Hepatocyte (in vitro differentiated cells): Measurements from ENCODE around the gene MAP4K5. TPM values are rescaled to one million over a fixed set of nuclear protein-coding genes. Genes with fewer than 3 reads are reported as not detected.

Source experiments
- DNase-seq: peaks from one replicate; pipeline ENCODE4 v3.0.0-alpha.2; 2016; ENCODE audit warnings: low spot score
- H2AFZ ChIP-seq: fragments of 200-600 bp; sonication (generic); 2 replicates; pipeline ENCODE4 v1.6.0; 2016; ENCODE audit warnings: antibody characterized with exemption, mild to moderate bottlenecking
- H3K27ac ChIP-seq: fragments of 200-600 bp; sonication (generic); 2 replicates; pipeline ENCODE4 v1.5.1; 2016; ENCODE audit warnings: mild to moderate bottlenecking
- H3K27me3 ChIP-seq: fragments of 200-600 bp; sonication (generic); 2 replicates; pipeline ENCODE4 v1.6.1; 2016
- H3K36me3 ChIP-seq: fragments of 200-600 bp; sonication (generic); replicated peaks from 2 replicates; pipeline ENCODE4 v1.5.1; 2016; ENCODE audit warnings: low read depth; ENCODE audit not compliant: insufficient read depth
- H3K4me1 ChIP-seq: fragments of 200-600 bp; sonication (generic); 2 replicates; pipeline ENCODE4 v1.5.1; 2016; ENCODE audit warnings: mild to moderate bottlenecking, moderate library complexity; ENCODE audit not compliant: insufficient read depth
- H3K4me2 ChIP-seq: fragments of 200-600 bp; sonication (generic); 2 replicates; pipeline ENCODE4 v1.6.0; 2016
- H3K4me3 ChIP-seq: fragments of 200-600 bp; sonication (generic); 2 replicates; pipeline ENCODE4 v1.5.1; 2016; ENCODE audit warnings: mild to moderate bottlenecking
- H3K79me2 ChIP-seq: fragments of 200-600 bp; sonication (generic); 2 replicates; pipeline ENCODE4 v1.6.0; 2017; ENCODE audit warnings: mild to moderate bottlenecking
- H3K9me2 ChIP-seq: fragments of 200-600 bp; sonication (generic); replicated peaks from 2 replicates; pipeline ENCODE4 v1.6.0; 2017; ENCODE audit warnings: mild to moderate bottlenecking; ENCODE audit not compliant: insufficient read depth
- H3K9me3 ChIP-seq: fragments of 200-600 bp; sonication (generic); 2 replicates; pipeline ENCODE4 v1.5.1; 2016; ENCODE audit warnings: low read depth, mild to moderate bottlenecking
- H4K20me1 ChIP-seq: fragments of 200-600 bp; sonication (generic); 2 replicates; pipeline ENCODE4 v1.6.0; 2016; ENCODE audit warnings: mild to moderate bottlenecking; ENCODE audit not compliant: insufficient read depth, poor library complexity, severe bottlenecking
- CTCF ChIP-seq: fragments of 200-600 bp; sonication (generic); IDR thresholded peaks from 2 replicates; pipeline ENCODE4 v1.5.1; 2016; ENCODE audit warnings: antibody characterized with exemption, mild to moderate bottlenecking; ENCODE audit not compliant: poor library complexity
- EZH2 ChIP-seq: fragments of 200-600 bp; sonication (generic); IDR thresholded peaks from 2 replicates; pipeline ENCODE4 v1.6.1; 2016; ENCODE audit warnings: antibody characterized with exemption, mild to moderate bottlenecking, borderline replicate concordance
- EZH2phosphoT487 ChIP-seq: fragments of 200-600 bp; sonication (generic); IDR thresholded peaks from one replicate; pipeline ENCODE4 v1.6.1; 2018; ENCODE audit warnings: antibody characterized with exemption, mild to moderate bottlenecking, low read depth, moderate library complexity; ENCODE audit not compliant: unreplicated experiment, severe bottlenecking
- WGBS: methylation state at CpG from one replicate; pipeline ENCODE4 v1.1.6; 2016; ENCODE audit warnings: low lambda C conversion rate; ENCODE audit errors: missing lambda C conversion rate; 5-methylcytosine and 5-hydroxymethylcytosine counted together
- polyA plus RNA-seq: library from polyadenylated mRNA; unstranded; fragments of >200 nt; fragmentation: Nextera tagmentation; extraction: Ambion mirVana; gene quantifications from 2 replicates; pipeline ENCODE4 v1.2.1, GENCODE V29; 2016
- total RNA-seq: library from RNA; depleted of rRNA; stranded (reverse); fragments of >200 nt; gene quantifications from 2 replicates; pipeline ENCODE4 v1.2.3, GENCODE V29; 2014

Gene MAP4K5
- total and polyA plus RNA-seq, 2 experiments from 2014 or later: 41.0 to 98.6 TPM

GRCh38 chr14:50388256-50388931 lies 144.0 kb downstream of the MAP4K5 start:
- Histone ChIP-seq H3K9me3 (no peaks in the 10 kb centered on the region), H3K9me2 (no peaks in the 10 kb centered on the region), H3K79me2 (no peaks in the 10 kb centered on the region), H3K27me3 (no peaks in the 10 kb centered on the region), H3K27ac (peak overlapping the region; percentile 53), H3K4me2 (peak overlapping the region; percentile 20), H3K4me3 (no peak overlapping the region), H4K20me1 (no peaks in the 10 kb centered on the region), H3K36me3 (no peaks in the 10 kb centered on the region), H2AFZ (no peak overlapping the region), H3K4me1 (peaks cover 4% of the 10 kb centered on the region)
- TF ChIP-seq EZH2 (no peak), CTCF (no peak), EZH2phosphoT487 (no peak)
- peak; percentile 52 for DNase-seq
- 46% methylated on average over 9 of the region's 9 CpGs for WGBS

GRCh38 chr14:50387548-50387947 lies 144.8 kb downstream of the MAP4K5 start:
- Histone ChIP-seq H3K4me1 (peaks cover 4% of the 10 kb centered on the region), H3K79me2 (no peaks in the 10 kb centered on the region), H3K4me3 (no peak overlapping the region), H4K20me1 (no peaks in the 10 kb centered on the region), H3K27ac (no peak overlapping the region), H3K27me3 (no peaks in the 10 kb centered on the region), H2AFZ (no peak overlapping the region), H3K4me2 (no peak overlapping the region), H3K36me3 (no peaks in the 10 kb centered on the region), H3K9me3 (no peaks in the 10 kb centered on the region), H3K9me2 (no peaks in the 10 kb centered on the region)
- no peak for TF ChIP-seq EZH2phosphoT487
- TF ChIP-seq CTCF: no peak
- TF ChIP-seq EZH2: no peak
- no peak for DNase-seq
- WGBS: 100% methylated on average over 1 of the region's 1 CpG

GRCh38 chr14:50383618-50384225 lies 148.6 kb downstream of the MAP4K5 start:
- Histone ChIP-seq H3K4me1 (no peaks in the 10 kb centered on the region), H3K9me3 (no peaks in the 10 kb centered on the region), H4K20me1 (no peaks in the 10 kb centered on the region), H2AFZ (no peak overlapping the region), H3K79me2 (no peaks in the 10 kb centered on the region), H3K9me2 (no peaks in the 10 kb centered on the region), H3K4me2 (no peak overlapping the region), H3K36me3 (no peaks in the 10 kb centered on the region), H3K27me3 (no peaks in the 10 kb centered on the region), H3K27ac (no peak overlapping the region), H3K4me3 (no peak overlapping the region)
- TF ChIP-seq EZH2phosphoT487: no peak
- peak; percentile 23 for TF ChIP-seq CTCF
- 15% methylated on average over 3 of the region's 3 CpGs for WGBS
- DNase-seq: peak; percentile 25
